BLaER1 (cell line): ENCODE measurements around the gene ZNF688.

Experiments
- H3K27ac ChIP-seq: shearing (Covaris generic); formaldehyde crosslinking; 2 replicates; pipeline ENCODE4 v1.8.1; 2022
- H3K27me3 ChIP-seq: shearing (Covaris generic); formaldehyde crosslinking; 2 replicates; pipeline ENCODE4 v1.8.1; 2022
- H3K36me3 ChIP-seq: shearing (Covaris generic); formaldehyde crosslinking; 2 replicates; pipeline ENCODE4 v1.8.1; 2022
- H3K4me1 ChIP-seq: shearing (Covaris generic); formaldehyde crosslinking; 2 replicates; pipeline ENCODE4 v1.8.1; 2022
- H3K4me2 ChIP-seq: shearing (Covaris generic); formaldehyde crosslinking; 2 replicates; pipeline ENCODE4 v1.8.1; 2022
- H3K4me3 ChIP-seq: shearing (Covaris generic); formaldehyde crosslinking; 2 replicates; pipeline ENCODE4 v1.8.1; 2022
- H3K9ac ChIP-seq: shearing (Covaris generic); formaldehyde crosslinking; 2 replicates; pipeline ENCODE4 v1.8.1; 2022
- H3K9me3 ChIP-seq: shearing (Covaris generic); formaldehyde crosslinking; 2 replicates; pipeline ENCODE4 v1.8.1; 2022
- H4K20me1 ChIP-seq: shearing (Covaris generic); formaldehyde crosslinking; 2 replicates; pipeline ENCODE4 v1.8.1; 2022
- Cebpa-rat ChIP-seq: shearing (Covaris generic); IDR thresholded peaks from 2 replicates; pipeline ENCODE4 v1.8.1; 2022

ZNF688 gene

DNA sequence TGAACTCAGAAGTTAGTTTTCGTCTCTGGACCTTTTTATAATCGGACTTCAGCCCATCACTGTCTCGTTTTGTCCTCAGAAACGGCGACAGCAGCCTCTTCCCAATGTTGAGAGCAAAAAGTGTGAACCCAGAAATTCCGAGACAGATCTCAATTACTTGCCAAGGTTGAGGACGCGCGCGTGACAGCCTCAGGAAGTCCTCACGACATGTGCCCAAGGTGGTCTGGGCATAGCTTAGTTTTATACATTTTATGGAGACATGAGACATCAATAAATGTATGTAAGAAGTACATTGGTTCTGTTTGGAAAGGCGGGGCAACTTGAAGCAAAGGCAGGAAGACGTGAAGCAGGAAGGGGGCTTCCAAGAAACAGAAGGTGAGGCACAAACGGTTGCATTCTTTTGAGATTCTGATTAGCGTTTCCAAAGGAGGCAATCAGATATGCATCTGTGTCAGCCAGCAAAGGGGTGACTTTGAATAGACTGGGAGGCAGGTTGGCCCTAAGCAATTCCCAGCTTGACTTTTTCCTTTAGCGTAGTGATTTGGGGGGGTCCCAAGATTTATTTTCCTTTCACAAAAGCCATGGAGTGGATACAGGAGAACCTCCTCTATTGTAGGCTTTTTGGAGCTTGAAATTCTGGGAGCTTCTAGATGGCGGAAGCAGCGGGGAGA is 36.3 kb downstream of the ZNF688 start:
- H3K4me3 ChIP-seq: peak overlapping the region; percentile 84

DNA sequence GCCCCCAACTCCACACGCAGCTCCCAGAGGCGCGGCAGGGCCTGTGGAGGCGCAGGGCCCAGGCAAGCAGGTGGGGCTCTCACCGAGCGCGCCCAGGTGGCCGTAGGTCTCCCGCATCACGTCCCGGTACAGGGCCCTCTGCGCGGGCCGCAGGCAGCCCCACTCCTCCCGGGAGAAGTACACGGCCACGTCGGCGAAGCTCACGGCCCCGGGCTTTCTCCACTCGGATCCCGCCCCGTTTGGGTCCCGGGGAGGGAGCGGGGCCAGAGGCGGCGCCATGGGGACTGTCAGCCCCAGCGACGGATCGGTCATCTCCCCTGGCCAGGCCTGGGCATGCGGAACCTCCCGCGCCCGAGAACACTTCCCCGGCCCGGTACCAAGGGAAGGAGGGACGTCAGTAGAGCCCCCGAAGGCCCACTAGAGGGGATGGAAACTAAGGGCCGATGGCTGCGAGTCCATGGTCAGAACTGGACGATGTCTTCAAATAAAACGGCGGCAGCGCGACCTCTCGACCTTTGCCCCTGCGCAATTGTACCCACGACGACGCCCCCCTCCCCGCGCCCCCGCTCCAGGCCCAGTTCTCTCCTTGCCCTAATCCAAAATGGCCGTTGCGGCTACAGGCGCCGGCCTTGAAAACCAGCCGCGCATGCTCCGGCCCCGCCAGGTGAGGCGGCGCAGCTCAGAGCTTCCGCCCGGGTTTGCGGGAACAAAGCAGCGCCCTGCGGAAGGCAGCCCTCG is 37.0 kb downstream of the ZNF688 start, which contains the start of gene ZNF747:
Gene ZNF747 (minus strand): TSS at position 491 of the 738 bp plus-strand sequence. CDS start 179 bp downstream, at position 312.
- H3K4me2 ChIP-seq: peak within 1 kb of the TSS; percentile 91
- peak within 1 kb of the TSS; percentile 97 for H3K27ac ChIP-seq
- peaks cover 30% of the 10 kb centered on the region for H3K4me1 ChIP-seq
- H4K20me1 ChIP-seq: no peaks in the 10 kb centered on the region
- H3K4me3 ChIP-seq: peak within 1 kb of the TSS; percentile 84
- H3K9ac ChIP-seq: peak within 1 kb of the TSS; percentile 93
- H3K9me3 ChIP-seq: no peaks in the 10 kb centered on the region
- peaks cover 28% of the 10 kb centered on the region for H3K36me3 ChIP-seq
- H3K27me3 ChIP-seq: no peaks in the 10 kb centered on the region
- no peak for TF ChIP-seq Cebpa-rat

More for the DNA sequence above, 36.3 kb downstream of the ZNF688 start:
- Histone ChIP-seq H3K27me3 (no peaks in the 10 kb centered on the region), H3K27ac (peak overlapping the region; percentile 97), H4K20me1 (no peaks in the 10 kb centered on the region), H3K36me3 (peaks cover 28% of the 10 kb centered on the region), H3K4me1 (peaks cover 28% of the 10 kb centered on the region), H3K9ac (peak overlapping the region; percentile 93), H3K4me2 (peak overlapping the region; percentile 91), H3K9me3 (no peaks in the 10 kb centered on the region)
- no peak for TF ChIP-seq Cebpa-rat

DNA sequence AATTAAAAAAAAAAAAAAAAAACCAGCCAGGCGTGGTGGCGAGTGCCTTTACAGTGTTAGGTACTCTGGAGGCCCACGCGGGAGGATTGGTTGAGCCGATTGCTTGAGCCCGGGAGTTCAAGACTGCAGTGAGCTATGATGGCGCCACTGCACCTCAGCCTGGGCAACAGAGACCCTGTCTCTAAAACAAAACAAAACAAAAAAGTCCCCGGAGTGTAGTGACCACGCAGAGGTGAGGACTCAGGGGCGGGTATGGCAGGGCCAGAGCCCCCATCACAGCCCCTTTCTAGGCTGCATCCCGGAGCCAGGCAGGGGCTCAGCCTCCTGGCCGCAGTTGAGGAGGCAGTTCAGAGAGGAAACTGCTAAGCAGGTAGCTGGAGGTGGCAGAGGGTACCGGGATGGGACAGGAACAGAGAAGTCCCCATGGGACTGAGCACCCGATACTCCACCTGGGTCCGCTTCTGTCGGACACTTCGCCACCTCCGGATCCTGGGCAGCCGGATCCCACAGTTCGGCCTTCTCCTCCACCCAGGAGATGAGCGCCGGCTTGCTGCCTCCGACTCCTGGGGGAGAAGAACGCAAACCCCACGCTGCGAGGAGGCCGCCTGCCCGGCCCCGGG is 37.7 kb downstream of the ZNF688 start:
- Histone ChIP-seq H3K4me2 (peak overlapping the region; percentile 91), H3K27ac (peak overlapping the region; percentile 97), H4K20me1 (no peaks in the 10 kb centered on the region), H3K9ac (peak overlapping the region; percentile 93), H3K36me3 (peaks cover 28% of the 10 kb centered on the region), H3K27me3 (no peaks in the 10 kb centered on the region), H3K4me3 (peak overlapping the region; percentile 84), H3K4me1 (peaks cover 37% of the 10 kb centered on the region), H3K9me3 (no peaks in the 10 kb centered on the region)
- TF ChIP-seq Cebpa-rat: no peak

GRCh38 chr16:30533146-30533522 is 38.4 kb downstream of the ZNF688 start:
- Histone ChIP-seq H3K9me3 (no peaks in the 10 kb centered on the region), H3K27ac (peak overlapping the region; percentile 97; the same call in 1 of the 2 replicates), H4K20me1 (no peaks in the 10 kb centered on the region), H3K36me3 (peaks cover 28% of the 10 kb centered on the region), H3K9ac (no peak overlapping the region), H3K4me1 (peaks cover 44% of the 10 kb centered on the region), H3K4me2 (peak overlapping the region; percentile 91), H3K4me3 (no peak overlapping the region), H3K27me3 (no peaks in the 10 kb centered on the region)
- no peak for TF ChIP-seq Cebpa-rat

DNA sequence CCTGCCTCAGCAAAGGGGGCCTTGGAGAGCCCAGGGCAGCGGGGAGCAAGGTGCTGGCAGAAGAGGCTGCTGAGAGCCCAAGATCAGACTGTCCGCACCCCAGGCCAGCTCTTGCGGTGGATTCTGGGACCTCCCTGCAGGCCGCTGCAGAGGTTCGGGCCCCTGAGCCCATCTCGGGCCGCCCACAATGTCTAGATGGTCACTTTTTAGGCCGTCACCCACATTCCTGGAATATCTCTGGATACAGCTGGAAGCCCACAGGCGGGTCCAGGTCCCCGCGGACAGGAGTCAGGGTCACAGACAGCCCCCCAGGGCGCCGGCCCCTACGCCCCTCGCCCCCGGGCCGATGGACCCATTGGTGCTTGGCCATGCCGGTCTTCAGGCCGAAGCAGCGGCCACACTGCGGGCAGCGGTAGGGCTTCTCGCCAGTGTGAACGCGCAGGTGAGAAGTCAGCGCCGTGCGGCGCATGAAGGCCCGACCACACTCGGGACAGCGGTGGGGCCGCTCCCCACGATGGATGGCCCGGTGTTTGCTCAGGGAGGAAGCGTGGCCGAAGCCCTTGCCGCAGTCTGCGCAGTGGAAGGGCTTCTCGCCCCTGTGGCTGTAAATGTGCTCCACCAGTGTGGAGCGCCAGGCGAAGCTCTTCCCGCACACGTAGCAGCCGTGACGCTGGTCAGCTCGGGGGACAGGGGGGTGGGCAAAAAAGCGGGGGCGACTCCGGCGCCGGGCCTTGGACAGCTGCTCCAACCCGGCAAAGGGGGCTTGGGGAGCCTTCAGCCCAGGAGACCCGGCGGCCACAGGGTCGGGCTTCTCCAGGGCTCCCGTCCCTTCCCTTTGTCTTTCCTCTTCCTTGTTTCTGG is 39.0 kb downstream of the ZNF688 start:
- peaks cover 28% of the 10 kb centered on the region for H3K36me3 ChIP-seq
- no peak for TF ChIP-seq Cebpa-rat
- no peak overlapping the region for H3K27ac ChIP-seq
- no peak overlapping the region for H3K4me3 ChIP-seq
- H4K20me1 ChIP-seq: no peaks in the 10 kb centered on the region
- H3K9ac ChIP-seq: no peak overlapping the region
- H3K4me1 ChIP-seq: peaks cover 50% of the 10 kb centered on the region
- H3K4me2 ChIP-seq: no peak overlapping the region
- no peaks in the 10 kb centered on the region for H3K9me3 ChIP-seq
- no peaks in the 10 kb centered on the region for H3K27me3 ChIP-seq

GRCh38 chr16:30530163-30531037 is 41.1 kb downstream of the ZNF688 start:
- Histone ChIP-seq H3K4me3 (no peak overlapping the region), H3K9me3 (no peaks in the 10 kb centered on the region), H3K27ac (no peak overlapping the region), H3K36me3 (peaks cover 28% of the 10 kb centered on the region), H4K20me1 (peaks cover 3% of the 10 kb centered on the region; the same call in 1 of the 2 replicates), H3K9ac (no peak overlapping the region), H3K4me1 (peaks cover 42% of the 10 kb centered on the region), H3K27me3 (no peaks in the 10 kb centered on the region), H3K4me2 (no peak overlapping the region)
- TF ChIP-seq Cebpa-rat: no peak

DNA sequence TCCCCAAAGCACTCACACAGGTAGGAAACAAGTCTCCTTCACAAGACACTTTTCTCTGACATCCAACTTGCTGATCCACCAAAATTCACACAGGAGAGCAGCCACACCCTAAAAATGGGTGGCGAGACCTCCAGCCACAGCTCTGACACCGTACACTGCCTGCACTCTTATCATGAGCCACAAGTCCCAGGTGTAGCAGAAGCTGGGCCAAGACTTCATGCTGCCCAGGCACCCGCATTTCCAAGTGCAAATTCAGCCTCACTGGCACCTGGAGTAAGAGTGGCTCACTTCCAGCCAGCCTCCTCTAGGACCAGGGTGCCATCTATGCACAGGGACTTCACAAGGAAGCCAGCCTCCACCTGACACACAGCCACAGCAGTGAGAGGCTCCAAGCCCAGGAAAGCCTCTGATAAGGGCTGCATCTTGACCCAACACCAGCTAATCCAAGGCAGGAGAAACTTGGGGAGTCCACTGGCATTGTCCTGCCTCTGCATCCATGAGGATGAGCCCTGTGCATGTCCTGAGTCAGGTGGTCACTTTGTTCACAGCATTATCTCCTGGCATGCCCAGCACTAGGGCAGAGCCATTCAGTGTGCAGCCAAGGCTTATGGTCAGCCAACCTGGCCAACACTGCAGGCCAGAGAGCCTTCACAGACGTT is 42.6 kb downstream of the ZNF688 start:
- no peak for TF ChIP-seq Cebpa-rat
- Histone ChIP-seq H4K20me1 (peaks cover 17% of the 10 kb centered on the region), H3K36me3 (peaks cover 41% of the 10 kb centered on the region), H3K4me3 (no peak overlapping the region), H3K9ac (no peak overlapping the region), H3K9me3 (no peaks in the 10 kb centered on the region), H3K27me3 (no peaks in the 10 kb centered on the region), H3K4me2 (peak overlapping the region; percentile 92; the same call in 1 of the 2 replicates), H3K27ac (peak overlapping the region; percentile 76; the same call in 1 of the 2 replicates), H3K4me1 (peaks cover 53% of the 10 kb centered on the region)

- Histone ChIP-seq H3K4me1 (peaks cover 45% of the 10 kb centered on the region), H3K27me3 (no peaks in the 10 kb centered on the region), H3K9me3 (no peaks in the 10 kb centered on the region), H3K4me3 (peak overlapping the region; percentile 85), H3K36me3 (peaks cover 36% of the 10 kb centered on the region), H3K27ac (peak overlapping the region; percentile 76), H3K4me2 (peak overlapping the region; percentile 92), H4K20me1 (peaks cover 17% of the 10 kb centered on the region), H3K9ac (peak overlapping the region; percentile 75)
- TF ChIP-seq Cebpa-rat: no peak
These were observed 43.8 kb downstream of the ZNF688 start for GRCh38 chr16:30527635-30528178.
